HG03045 (cell line): Measurements from ENCODE around the gene NEK6.

ENCODE experiments used
- ATAC-seq: cut with Tn5 transposase; IDR thresholded peaks from one replicate; pipeline ENCODE4 v1.9.1; 2021; ENCODE audit warnings: mild to moderate bottlenecking, moderate library complexity; ENCODE audit not compliant: unreplicated experiment

The NEK6 gene

DNA sequence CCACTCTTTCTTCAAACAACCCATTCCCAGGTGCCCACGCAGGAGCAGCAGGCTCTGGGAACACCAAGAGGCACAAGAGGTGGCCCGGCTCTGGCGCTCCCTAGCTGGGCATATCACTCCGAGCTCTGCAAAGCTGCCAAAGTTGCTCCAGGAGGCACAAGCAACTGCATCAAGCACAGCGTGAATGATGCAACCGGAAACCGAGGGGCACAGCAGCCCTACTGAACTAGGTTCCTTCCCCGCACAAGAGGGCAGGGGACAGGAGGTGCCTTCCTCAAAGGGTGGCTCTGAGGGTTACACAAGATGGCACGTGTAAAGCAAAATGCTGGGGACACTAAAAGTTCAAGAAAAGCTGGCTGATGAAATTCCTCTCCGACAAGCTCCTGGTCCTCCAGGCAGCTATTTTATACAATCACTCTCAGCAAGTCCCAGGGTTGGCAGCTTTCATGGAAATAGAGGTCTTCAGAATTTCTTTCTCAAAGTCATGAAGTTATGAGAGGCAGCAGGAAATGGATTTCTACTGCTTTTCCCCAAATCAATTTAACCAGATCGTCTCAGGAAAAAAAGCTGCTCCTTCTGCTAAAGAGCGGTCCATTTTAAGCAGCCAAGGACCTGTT lies 134.6 kb downstream of the NEK6 start:
- no peak for ATAC-seq

DNA sequence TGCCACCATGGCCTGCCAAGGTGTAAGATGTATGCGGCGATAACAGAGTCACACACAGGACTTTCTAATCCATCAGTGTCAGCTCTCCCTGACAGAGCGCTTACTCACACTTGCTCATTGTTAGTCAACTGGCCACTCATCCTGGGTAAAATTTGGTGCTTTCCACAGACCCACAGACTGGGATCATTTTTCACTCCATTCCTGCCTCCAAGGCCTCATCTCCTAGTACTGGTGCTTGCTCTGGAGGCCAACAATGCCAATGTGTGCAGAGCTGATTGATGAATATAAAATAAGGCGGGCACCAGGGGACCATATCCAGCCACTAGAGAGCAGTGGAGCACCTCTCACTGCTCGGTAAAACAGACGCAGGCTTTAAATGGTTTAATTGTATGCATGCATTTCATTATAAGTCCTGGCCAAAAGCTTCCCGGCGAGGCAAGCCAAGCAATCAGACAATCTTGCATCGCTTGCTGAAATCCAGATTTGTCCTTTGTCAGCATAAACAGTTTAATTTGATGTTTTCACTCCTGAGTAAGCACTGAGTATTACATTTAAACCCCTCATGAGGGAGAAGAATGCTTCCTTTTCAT lies 135.2 kb downstream of the NEK6 start:
- no peak for ATAC-seq

DNA sequence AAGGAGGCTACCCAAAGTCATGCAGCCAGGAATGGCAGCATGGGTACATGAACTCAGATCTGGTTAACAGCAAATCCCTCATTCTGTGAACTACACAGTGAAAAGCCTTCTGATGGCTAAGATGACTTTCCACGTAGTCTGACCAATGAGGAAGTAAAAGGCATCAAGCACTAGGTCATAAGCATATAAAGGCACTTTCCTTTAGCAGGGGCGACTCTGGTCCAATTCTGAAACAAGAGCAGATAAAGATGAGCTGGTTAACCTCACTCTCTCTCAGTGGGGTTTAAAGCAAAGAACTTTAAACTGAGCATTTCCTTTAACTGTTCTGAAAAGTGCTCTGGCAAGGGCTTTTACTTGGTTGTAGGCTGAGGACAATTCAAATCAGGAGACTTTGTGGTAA lies 136.4 kb downstream of the NEK6 start:
- ATAC-seq: no peak

DNA sequence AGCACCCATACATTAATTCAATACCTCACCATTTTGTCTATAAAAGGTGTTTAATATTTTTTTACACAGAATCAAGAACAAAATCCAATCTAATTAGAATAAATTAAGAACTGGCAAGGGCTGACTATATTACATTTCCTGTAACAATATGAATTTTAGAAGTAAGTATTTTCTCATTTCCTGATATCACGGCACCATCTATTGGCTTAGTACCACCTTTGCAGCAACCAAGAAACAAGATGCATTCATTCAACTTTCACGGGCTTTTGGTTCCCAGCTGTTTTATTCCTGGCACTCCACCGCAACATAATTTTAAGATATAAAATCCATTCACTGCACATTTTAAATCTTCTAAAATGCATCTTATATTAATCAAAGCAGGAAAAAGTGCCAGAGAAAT lies 136.8 kb downstream of the NEK6 start:
- ATAC-seq: no peak

DNA sequence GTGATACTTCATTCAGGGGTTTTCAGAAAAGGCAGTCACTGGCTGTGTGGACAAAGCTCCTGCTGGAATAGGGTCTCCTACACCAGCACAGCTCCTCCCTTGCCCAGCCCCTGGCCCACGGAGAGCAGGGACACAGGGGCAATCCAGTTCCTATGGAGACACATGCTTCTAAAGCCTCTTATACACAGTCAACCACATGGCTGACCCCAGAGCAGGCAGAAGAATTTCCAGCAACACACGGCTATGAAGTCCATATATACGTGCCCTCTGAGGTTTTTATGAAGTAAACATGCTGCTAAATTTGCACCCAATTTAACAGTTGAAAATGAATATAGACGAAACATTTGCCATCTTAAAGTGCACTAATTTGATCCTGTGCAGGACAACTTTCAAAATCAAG lies 138.1 kb downstream of the NEK6 start:
- no peak for ATAC-seq

DNA sequence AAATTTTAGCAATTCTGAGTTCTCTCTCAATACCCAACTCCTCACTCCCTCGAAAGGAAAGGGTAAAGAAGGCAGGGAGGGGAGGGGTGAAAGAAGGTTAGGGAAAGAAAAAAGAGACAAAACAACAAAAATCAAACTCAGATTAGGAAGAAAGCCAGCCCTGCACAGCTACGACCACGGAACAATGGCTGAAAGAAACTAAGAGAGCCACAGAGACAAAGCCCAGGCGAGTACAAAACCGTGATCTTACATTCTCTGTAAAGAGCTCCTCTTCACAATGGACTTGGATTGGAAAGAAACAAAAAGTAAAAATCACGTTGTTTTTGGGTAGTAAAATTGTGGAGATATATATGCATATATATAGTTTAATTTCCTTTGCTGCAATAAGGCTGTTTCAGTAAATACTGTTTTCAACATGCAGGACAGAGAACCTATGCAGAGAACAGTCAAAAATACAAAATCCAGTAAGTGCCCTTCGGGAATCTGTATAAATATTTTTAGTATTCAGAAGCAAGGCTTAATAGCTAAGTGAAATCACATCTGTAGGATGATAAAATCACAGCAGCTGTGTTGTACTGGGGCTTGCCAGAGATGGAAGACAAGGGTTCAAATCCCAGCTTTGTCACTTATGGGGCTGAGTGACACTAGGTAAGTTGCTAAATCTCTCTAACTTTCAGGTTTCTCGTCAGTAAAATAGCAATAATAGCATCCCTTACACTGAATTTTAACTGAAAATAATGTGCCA lies 140.6 kb downstream of the NEK6 start:
- no peak for ATAC-seq

DNA sequence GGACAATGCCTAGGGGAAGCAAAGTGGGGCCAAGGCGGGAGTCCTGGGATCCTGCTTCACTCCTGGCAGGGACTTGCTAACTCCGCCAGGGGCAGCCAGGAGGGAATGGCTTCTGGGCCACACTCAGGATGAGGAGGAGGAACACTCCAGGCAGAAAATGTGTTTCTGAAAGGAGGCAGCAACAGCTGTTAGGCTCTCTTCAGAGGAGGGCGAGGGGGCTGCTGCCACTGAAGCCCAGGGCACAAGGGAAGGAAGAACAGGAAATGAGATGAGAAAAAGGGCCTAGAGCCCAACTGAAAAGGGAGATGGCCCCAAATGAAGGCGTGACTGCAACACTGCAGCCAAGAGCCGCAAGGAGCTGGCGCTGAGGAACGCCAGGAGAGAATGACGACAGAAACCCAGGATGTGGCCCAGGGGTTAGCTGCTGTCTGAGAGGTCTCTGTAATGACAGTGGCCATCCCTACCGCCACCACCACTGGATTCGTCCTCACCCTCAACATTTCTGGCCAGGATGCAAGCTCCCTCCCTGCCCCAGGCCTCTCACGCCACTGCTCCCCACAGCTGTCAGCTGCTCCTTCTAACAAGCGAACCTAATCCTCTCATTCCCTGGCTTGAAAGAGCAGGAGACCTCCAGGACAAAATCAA lies 141.7 kb downstream of the NEK6 start:
- no peak for ATAC-seq

DNA sequence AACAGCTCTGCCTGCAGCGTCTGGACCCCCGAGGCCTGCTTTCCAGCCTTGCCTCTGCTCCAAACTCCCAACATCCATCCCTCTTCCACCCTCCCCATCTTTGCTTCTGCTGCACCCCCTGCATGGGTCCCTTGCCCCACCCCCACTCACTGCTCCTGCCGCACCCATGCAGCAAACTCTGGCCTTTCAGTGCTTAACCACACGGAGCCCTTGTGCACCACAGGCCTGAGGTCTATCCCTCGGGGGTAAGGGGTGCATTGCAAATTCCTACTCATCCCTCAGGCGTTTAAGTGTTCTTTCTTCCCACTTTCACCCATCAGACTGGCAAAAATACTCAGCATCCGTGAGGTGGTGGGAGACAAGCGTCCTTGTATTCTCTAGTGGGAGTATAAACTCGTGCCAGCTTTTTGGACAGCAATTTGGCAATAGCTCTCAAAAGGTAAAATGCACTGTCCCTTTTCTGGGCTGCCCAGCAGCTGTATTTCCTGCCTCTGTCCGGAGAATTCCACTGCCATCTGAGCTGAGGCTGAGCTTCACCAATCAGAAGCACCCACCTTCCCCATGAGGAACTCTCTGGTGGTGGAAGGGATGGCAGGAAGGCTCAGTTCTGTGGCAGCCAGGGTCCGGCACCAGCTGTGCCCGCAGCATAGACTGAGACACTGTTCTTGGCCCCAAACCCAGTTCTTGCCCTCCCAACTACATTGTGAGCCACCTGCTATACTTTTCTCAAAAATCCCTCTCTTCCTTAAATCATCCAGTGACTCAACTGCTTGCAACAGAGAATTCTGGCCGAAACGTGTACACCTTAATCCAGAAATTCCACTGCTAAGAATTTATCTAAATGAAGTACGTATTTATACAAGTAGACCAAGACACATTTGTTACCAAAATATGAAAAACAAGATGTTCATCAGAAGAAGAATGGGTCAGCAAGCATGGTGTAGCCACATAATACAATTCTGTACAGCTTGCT lies 142.5 kb downstream of the NEK6 start:
- no peak for ATAC-seq
